HG03575 (cell line): ENCODE results near the gene RALB.
"Not testable (repeated sequence)": the region's sequence is repeated elsewhere in the genome, so short reads cannot be mapped to it uniquely, and the experiment has no call there.

Source experiments
- ATAC-seq: cut with Tn5 transposase; IDR thresholded peaks from one replicate; pipeline ENCODE4 v1.9.1; 2021; ENCODE audit not compliant: unreplicated experiment, insufficient number of reproducible peaks, low FRiP score; ENCODE audit errors: extremely low read depth

Gene RALB

GRCh38 chr2:120308038-120308910 lies 55.6 kb downstream of the RALB start:
- no peak for ATAC-seq

DNA sequence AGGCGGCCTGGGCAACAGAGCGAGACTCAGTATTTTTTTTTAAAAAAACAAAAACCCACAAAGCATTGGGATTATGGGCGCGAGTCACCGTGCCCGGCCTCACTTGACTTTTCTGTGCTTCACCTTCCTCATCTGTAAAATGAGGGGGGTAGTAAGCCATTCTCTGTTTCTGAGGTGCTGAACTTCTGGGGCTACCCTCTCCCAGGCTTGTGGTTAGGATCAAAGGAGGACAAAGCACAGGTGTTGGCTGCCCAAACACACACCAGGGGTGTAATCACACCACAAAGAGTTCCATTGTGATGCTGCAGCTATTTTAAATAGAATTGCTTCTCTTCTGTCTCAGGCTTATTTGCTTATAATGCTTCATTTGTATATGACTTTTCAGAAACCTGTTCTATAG lies 57.5 kb downstream of the RALB start:
- no peak for ATAC-seq

- ATAC-seq = not testable (repeated sequence)
Observed at GRCh38 chr2:120310841-120311240, 58.2 kb downstream of the RALB start.

DNA sequence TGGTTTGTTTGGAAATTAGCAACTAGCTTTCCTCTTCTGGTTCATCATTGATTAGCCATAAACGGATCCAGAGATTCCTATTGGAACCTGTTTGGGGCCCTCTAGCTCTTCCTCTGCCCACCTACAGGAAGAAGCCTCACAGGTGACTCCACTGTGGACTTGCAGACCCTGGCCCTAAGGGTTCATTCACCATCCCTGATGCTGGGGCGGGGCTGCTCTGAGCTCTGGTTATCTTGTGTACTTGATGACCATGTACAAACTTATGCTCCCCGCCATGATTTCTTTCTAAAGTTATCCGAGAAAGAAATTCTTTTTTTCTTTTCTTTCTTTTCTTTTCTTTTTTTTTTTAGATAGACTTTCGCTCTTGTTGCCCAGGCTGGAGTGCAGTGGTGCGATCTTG lies 59.4 kb downstream of the RALB start:
- no peak for ATAC-seq

GRCh38 chr2:120312860-120313694 lies 60.4 kb downstream of the RALB start:
- ATAC-seq = no peak

DNA sequence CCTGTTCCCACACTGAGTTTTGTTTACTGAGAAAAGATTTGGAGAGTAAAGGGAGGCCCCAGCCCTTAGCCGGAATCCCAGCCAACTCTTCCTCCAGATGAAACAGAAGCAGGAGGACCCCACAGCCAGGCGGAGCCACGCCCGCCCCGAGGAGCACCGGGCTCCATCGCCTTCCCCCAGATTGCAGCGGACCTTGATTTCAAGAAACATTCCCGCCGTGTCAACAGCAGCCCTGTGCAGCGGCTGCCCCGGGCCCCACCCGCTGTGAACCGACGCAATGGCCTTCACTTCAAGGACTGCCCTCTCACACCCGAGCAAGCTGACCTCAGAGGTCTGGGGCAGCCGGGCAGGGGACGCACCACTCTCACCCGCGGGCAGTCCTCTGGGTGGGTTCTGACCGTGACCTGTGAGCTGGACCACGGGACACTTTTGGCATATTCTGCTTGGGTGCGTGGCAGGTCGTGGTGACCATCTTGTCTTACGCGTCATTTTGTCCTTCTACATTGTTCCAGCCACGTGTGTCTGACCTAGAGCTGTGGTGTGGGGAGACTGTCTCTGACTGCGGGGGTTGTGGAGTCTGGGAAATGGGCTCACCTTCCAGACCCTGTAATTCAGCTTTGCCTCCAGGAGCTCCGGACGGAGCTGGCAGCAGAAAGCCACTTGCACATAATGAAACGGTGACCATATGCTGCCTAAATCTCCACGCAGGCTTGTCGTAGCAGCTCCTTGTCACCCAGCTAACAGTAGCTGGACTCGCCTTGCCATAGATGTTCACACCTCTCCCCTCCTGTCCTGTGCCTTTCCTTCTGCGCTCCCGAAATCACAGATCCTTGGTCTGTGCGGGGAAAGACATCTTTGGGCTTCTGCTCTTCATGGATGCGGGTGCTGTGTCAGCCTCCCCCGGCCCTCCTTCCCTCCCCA lies 61.3 kb downstream of the RALB start:
- ATAC-seq = no peak

GRCh38 chr2:120314690-120315366 lies 62.2 kb downstream of the RALB start:
- ATAC-seq = no peak

- ATAC-seq = no peak
Observed at GRCh38 chr2:120315367-120316033, 62.8 kb downstream of the RALB start.

- no peak for ATAC-seq
Observed at GRCh38 chr2:120316071-120316470, 63.4 kb downstream of the RALB start.

- no peak for ATAC-seq
Observed at GRCh38 chr2:120316528-120317179, 64.0 kb downstream of the RALB start.

GRCh38 chr2:120317180-120317533 lies 64.5 kb downstream of the RALB start:
- ATAC-seq = no peak

GRCh38 chr2:120317916-120318315 lies 65.3 kb downstream of the RALB start:
- ATAC-seq = no peak

GRCh38 chr2:120318626-120319025 lies 66.0 kb downstream of the RALB start:
- no peak for ATAC-seq

- no peak for ATAC-seq
Observed at GRCh38 chr2:120319123-120319522, 66.5 kb downstream of the RALB start.

DNA sequence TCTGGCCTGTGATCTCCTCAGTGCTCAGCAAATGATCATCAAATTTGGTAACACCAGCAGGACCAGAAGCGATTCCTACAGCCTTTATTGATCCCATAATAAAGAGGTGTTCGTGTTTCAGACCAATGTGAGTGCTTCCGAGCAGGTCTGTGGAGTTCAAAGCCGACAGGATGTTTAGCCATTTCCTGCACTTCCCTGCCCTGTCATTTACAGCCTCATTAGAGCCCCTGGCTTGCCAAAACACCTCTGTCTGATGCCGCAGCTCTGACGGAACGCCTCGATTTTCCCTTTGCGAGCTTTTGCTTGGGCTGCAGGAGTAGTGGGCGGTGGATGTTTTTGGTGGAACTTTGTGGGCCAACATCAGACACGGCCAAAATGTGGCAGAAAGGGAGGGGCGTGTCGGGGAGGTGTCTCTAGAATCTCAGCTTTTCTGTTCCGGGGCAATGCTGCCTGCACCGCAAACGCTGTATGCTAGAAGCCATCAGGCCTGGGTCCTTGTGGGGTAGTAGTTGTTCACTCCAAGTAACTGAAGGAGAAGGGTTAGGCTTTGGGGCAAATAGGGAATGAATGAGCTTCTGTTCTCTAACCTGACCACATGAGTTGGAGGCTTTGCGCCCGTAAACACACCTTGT lies 67.2 kb downstream of the RALB start:
- no peak for ATAC-seq

- no peak for ATAC-seq
Observed at GRCh38 chr2:120320318-120320851, 67.7 kb downstream of the RALB start.
